Measurements from ENCODE around the gene GGNBP2.

GGNBP2 gene

GRCh38 chr17:36629252-36629847 lies 84.6 kb downstream of the GGNBP2 start:
- H3K27me3 Mint-ChIP-seq, result peaks cover 31% of the 10 kb centered on the region
- no peak overlapping the region for H3K27ac Mint-ChIP-seq
- CTCF ChIA-PET, result interaction anchor here (0.7 to 7.6 kb wide), 7 partner anchors 13 to 739 kb away, joined by 3 to 63 read pairs (median 4); no protein-coding TSS in a partner anchor
- no peaks in the 10 kb centered on the region for H3K36me3 Mint-ChIP-seq
- peak; percentile 85 for DNase-seq
- H3K4me1 Mint-ChIP-seq, result no peaks in the 10 kb centered on the region
- H3K9me3 Mint-ChIP-seq, result no peaks in the 10 kb centered on the region
- H3K4me3 Mint-ChIP-seq, result no peak overlapping the region

GRCh38 chr17:36629970-36630502 lies 85.3 kb downstream of the GGNBP2 start:
- Mint-ChIP-seq H3K9me3 (no peaks in the 10 kb centered on the region), H3K36me3 (no peaks in the 10 kb centered on the region), H3K27ac (no peak overlapping the region), H3K4me3 (no peak overlapping the region), H3K4me1 (no peaks in the 10 kb centered on the region), H3K27me3 (peaks cover 32% of the 10 kb centered on the region)
- CTCF ChIA-PET, result interaction anchor here (0.7 to 7.6 kb wide), 7 partner anchors 13 to 739 kb away, joined by 3 to 63 read pairs (median 4); no protein-coding TSS in a partner anchor
- DNase-seq, result no peak

- H3K4me3 Mint-ChIP-seq, result no peak overlapping the region
- CTCF ChIA-PET, result interaction anchor here (7.6 kb wide), 1 partner anchor 416 kb away, joined by 63 read pairs; no protein-coding TSS in a partner anchor
- peaks cover 36% of the 10 kb centered on the region for H3K27me3 Mint-ChIP-seq
- no peak for DNase-seq
- H3K9me3 Mint-ChIP-seq, result no peaks in the 10 kb centered on the region
- H3K4me1 Mint-ChIP-seq, result no peaks in the 10 kb centered on the region
- no peaks in the 10 kb centered on the region for H3K36me3 Mint-ChIP-seq
- no peak overlapping the region for H3K27ac Mint-ChIP-seq
Observed at GRCh38 chr17:36631022-36631421, 86.3 kb downstream of the GGNBP2 start.

- DNase-seq, result no peak
- no peaks in the 10 kb centered on the region for H3K9me3 Mint-ChIP-seq
- no peaks in the 10 kb centered on the region for H3K4me1 Mint-ChIP-seq
- H3K36me3 Mint-ChIP-seq, result no peaks in the 10 kb centered on the region
- no peak overlapping the region for H3K4me3 Mint-ChIP-seq
- no peak overlapping the region for H3K27ac Mint-ChIP-seq
- CTCF ChIA-PET, result interaction anchor here (7.6 kb wide), 1 partner anchor 414 kb away, joined by 63 read pairs; no protein-coding TSS in a partner anchor
- H3K27me3 Mint-ChIP-seq, result peaks cover 49% of the 10 kb centered on the region
Observed at GRCh38 chr17:36632916-36633771, 88.4 kb downstream of the GGNBP2 start.
